ENCODE data around the gene DGKG. TPM values are rescaled to one million over a fixed set of nuclear protein-coding genes. Genes with fewer than 3 reads are reported as not detected.

The DGKG gene
- total RNA-seq, 5 donors from 2014 or later (not counting 1 experiment from before 2014, with no cell fraction given), result 0.03 to 0.10 TPM; not detected in 3

- Histone ChIP-seq H3K9me3 (no peaks in the 10 kb centered on the region), H3K4me1 (ENCODE audit: control insufficient read depth in 1 of 2, extremely low read depth in 1 of 2, insufficient read depth in 2 of 2, low read length in 2 of 2) (no peaks in the 10 kb centered on the region), H3K27ac (ENCODE audit: low read length) (no peak overlapping the region), H3K27me3 (replicated peaks in 1 of 2; ENCODE audit: control insufficient read depth in 2 of 2, extremely low read depth in 1 of 2, insufficient read depth in 2 of 2, low read length in 1 of 2) (peaks cover 0 to 5% of the 10 kb centered on the region in 2 experiments), H3K4me3 (ENCODE audit: control insufficient read depth in 1 of 2, extremely low read depth in 1 of 2, low read length in 1 of 2) (no peak overlapping the region), H3K36me3 (ENCODE audit: control insufficient read depth in 2 of 2, extremely low read depth in 1 of 2, insufficient read depth in 1 of 2, low read length in 1 of 2) (no peaks in the 10 kb centered on the region)
- no peaks in the 10 kb centered on the region for H3K36me3 Mint-ChIP-seq
- H3K27me3 Mint-ChIP-seq, result peaks cover 14 to 19% of the 10 kb centered on the region in 2 donors
- ATAC-seq (replicated peaks in 1 of 4) (no peak), DNase-seq (no peak)
- no peak overlapping the region for H3K4me3 Mint-ChIP-seq
- no peaks in the 10 kb centered on the region for H3K4me1 Mint-ChIP-seq
- WGBS (ENCODE audit: insufficient coverage), result 83% methylated on average over 2 of the region's 2 CpGs
- CTCF ChIA-PET, result no interaction called here
- no peak overlapping the region for H3K27ac Mint-ChIP-seq
- H3K9me3 Mint-ChIP-seq, result no peaks in the 10 kb centered on the region
- POLR2A ChIA-PET, result no interaction called here
Measured at GRCh38 chr3:186125118-186125517, 236.9 kb downstream of the DGKG start.

GRCh38 chr3:186124592-186124991 lies 237.4 kb downstream of the DGKG start:
- peaks cover 0 to 5% of the 10 kb centered on the region in 2 experiments for H3K27me3 ChIP-seq (replicated peaks in 1 of 2; ENCODE audit: control insufficient read depth in 2 of 2, extremely low read depth in 1 of 2, insufficient read depth in 2 of 2, low read length in 1 of 2)

GRCh38 chr3:186123012-186123411 lies 239.0 kb downstream of the DGKG start:
- H3K27me3 Mint-ChIP-seq, result peaks cover 30 to 34% of the 10 kb centered on the region in 2 donors
- POLR2A ChIA-PET, result no interaction called here

More at GRCh38 chr3:186124592-186124991, 237.4 kb downstream of the DGKG start:
- DNase-seq, result no peak
- Mint-ChIP-seq H3K27ac (no peak overlapping the region), H3K9me3 (no peaks in the 10 kb centered on the region), H3K36me3 (no peaks in the 10 kb centered on the region), H3K4me3 (no peak overlapping the region), H3K4me1 (no peaks in the 10 kb centered on the region), H3K27me3 (peaks cover 19 to 24% of the 10 kb centered on the region in 2 donors)
- H3K36me3 ChIP-seq (ENCODE audit: control insufficient read depth in 2 of 2, extremely low read depth in 1 of 2, insufficient read depth in 1 of 2, low read length in 1 of 2), result no peaks in the 10 kb centered on the region
- POLR2A ChIA-PET, result no interaction called here
- H3K9me3 ChIP-seq, result no peaks in the 10 kb centered on the region
- WGBS (ENCODE audit: insufficient coverage), result 94% methylated on average over 2 of the region's 5 CpGs
- no peak overlapping the region for H3K4me3 ChIP-seq (ENCODE audit: control insufficient read depth in 1 of 2, extremely low read depth in 1 of 2, low read length in 1 of 2)
- no peak overlapping the region for H3K27ac ChIP-seq (ENCODE audit: low read length)
- no peak for ATAC-seq (replicated peaks in 1 of 4)
- CTCF ChIA-PET, result no interaction called here
- H3K4me1 ChIP-seq (ENCODE audit: control insufficient read depth in 1 of 2, extremely low read depth in 1 of 2, insufficient read depth in 2 of 2, low read length in 2 of 2), result no peaks in the 10 kb centered on the region

GRCh38 chr3:186121968-186122367 lies 240.1 kb downstream of the DGKG start:
- POLR2A ChIA-PET, result no interaction called here
- H3K4me3 ChIP-seq (ENCODE audit: control insufficient read depth in 1 of 2, extremely low read depth in 1 of 2, low read length in 1 of 2), result no peak overlapping the region
- DNase-seq (no peak), ATAC-seq (replicated peaks in 1 of 4) (no peak)
- CTCF ChIA-PET, result no interaction called here
- 83% methylated on average over 1 of the region's 2 CpGs for WGBS (ENCODE audit: insufficient coverage)
- H3K36me3 ChIP-seq (ENCODE audit: control insufficient read depth in 2 of 2, extremely low read depth in 1 of 2, insufficient read depth in 1 of 2, low read length in 1 of 2), result no peaks in the 10 kb centered on the region
- no peak overlapping the region for H3K4me3 Mint-ChIP-seq
- no peaks in the 10 kb centered on the region for H3K4me1 Mint-ChIP-seq
- no peaks in the 10 kb centered on the region for H3K9me3 ChIP-seq
- H3K9me3 Mint-ChIP-seq, result no peaks in the 10 kb centered on the region
- H3K27me3 Mint-ChIP-seq, result peaks cover 38 to 40% of the 10 kb centered on the region in 2 donors
- no peaks in the 10 kb centered on the region for H3K4me1 ChIP-seq (ENCODE audit: control insufficient read depth in 1 of 2, extremely low read depth in 1 of 2, insufficient read depth in 2 of 2, low read length in 2 of 2)
- H3K27me3 ChIP-seq (replicated peaks in 1 of 2; ENCODE audit: control insufficient read depth in 2 of 2, extremely low read depth in 1 of 2, insufficient read depth in 2 of 2, low read length in 1 of 2), result peaks cover 0 to 10% of the 10 kb centered on the region in 2 experiments
- no peaks in the 10 kb centered on the region for H3K36me3 Mint-ChIP-seq
- no peak overlapping the region for H3K27ac ChIP-seq (ENCODE audit: low read length)
- no peak overlapping the region for H3K27ac Mint-ChIP-seq

More at GRCh38 chr3:186123012-186123411, 239.0 kb downstream of the DGKG start:
- ATAC-seq (replicated peaks in 1 of 4) (no peak), DNase-seq (no peak)
- Mint-ChIP-seq H3K27ac (no peak overlapping the region), H3K4me3 (no peak overlapping the region), H3K4me1 (no peaks in the 10 kb centered on the region), H3K9me3 (no peaks in the 10 kb centered on the region), H3K36me3 (no peaks in the 10 kb centered on the region)
- no peaks in the 10 kb centered on the region for H3K4me1 ChIP-seq (ENCODE audit: control insufficient read depth in 1 of 2, extremely low read depth in 1 of 2, insufficient read depth in 2 of 2, low read length in 2 of 2)
- CTCF ChIA-PET, result interaction anchor here in 1 of 2 donors (0.7 kb wide), 1 partner anchor 15 kb away, joined by 4 read pairs; no protein-coding TSS in a partner anchor
- no peaks in the 10 kb centered on the region for H3K36me3 ChIP-seq (ENCODE audit: control insufficient read depth in 2 of 2, extremely low read depth in 1 of 2, insufficient read depth in 1 of 2, low read length in 1 of 2)
- peaks cover 0 to 8% of the 10 kb centered on the region in 2 experiments for H3K27me3 ChIP-seq (replicated peaks in 1 of 2; ENCODE audit: control insufficient read depth in 2 of 2, extremely low read depth in 1 of 2, insufficient read depth in 2 of 2, low read length in 1 of 2)
- no peak overlapping the region for H3K4me3 ChIP-seq (ENCODE audit: control insufficient read depth in 1 of 2, extremely low read depth in 1 of 2, low read length in 1 of 2)
- 67% methylated on average over 2 of the region's 5 CpGs for WGBS (ENCODE audit: insufficient coverage)
- H3K9me3 ChIP-seq, result no peaks in the 10 kb centered on the region
- no peak overlapping the region for H3K27ac ChIP-seq (ENCODE audit: low read length)

- H3K9me3 ChIP-seq, result no peaks in the 10 kb centered on the region
- Mint-ChIP-seq H3K27ac (no peak overlapping the region), H3K4me3 (no peak overlapping the region), H3K9me3 (no peaks in the 10 kb centered on the region), H3K27me3 (peaks cover 40 to 44% of the 10 kb centered on the region in 2 donors), H3K36me3 (no peaks in the 10 kb centered on the region), H3K4me1 (no peaks in the 10 kb centered on the region)
- DNase-seq (no peak), ATAC-seq (replicated peaks in 1 of 4) (no peak)
- 60% methylated on average over 3 of the region's 6 CpGs for WGBS (ENCODE audit: insufficient coverage)
- no peak overlapping the region for H3K4me3 ChIP-seq (ENCODE audit: control insufficient read depth in 1 of 2, extremely low read depth in 1 of 2, low read length in 1 of 2)
- no peaks in the 10 kb centered on the region for H3K4me1 ChIP-seq (ENCODE audit: control insufficient read depth in 1 of 2, extremely low read depth in 1 of 2, insufficient read depth in 2 of 2, low read length in 2 of 2)
- no peaks in the 10 kb centered on the region for H3K36me3 ChIP-seq (ENCODE audit: control insufficient read depth in 2 of 2, extremely low read depth in 1 of 2, insufficient read depth in 1 of 2, low read length in 1 of 2)
- ChIA-PET CTCF (no interaction called here), POLR2A (no interaction called here)
- H3K27ac ChIP-seq (ENCODE audit: low read length), result no peak overlapping the region
- H3K27me3 ChIP-seq (replicated peaks in 1 of 2; ENCODE audit: control insufficient read depth in 2 of 2, extremely low read depth in 1 of 2, insufficient read depth in 2 of 2, low read length in 1 of 2), result peaks cover 0 to 6% of the 10 kb centered on the region in 2 experiments
Measured at GRCh38 chr3:186121278-186121677, 240.8 kb downstream of the DGKG start.

GRCh38 chr3:186119499-186119898 lies 242.5 kb downstream of the DGKG start:
- H3K27ac Mint-ChIP-seq, result no peak overlapping the region
- Histone ChIP-seq H3K9me3 (no peaks in the 10 kb centered on the region), H3K27ac (ENCODE audit: low read length) (no peak overlapping the region), H3K36me3 (ENCODE audit: control insufficient read depth in 2 of 2, extremely low read depth in 1 of 2, insufficient read depth in 1 of 2, low read length in 1 of 2) (no peaks in the 10 kb centered on the region), H3K27me3 (replicated peaks in 1 of 2; ENCODE audit: control insufficient read depth in 2 of 2, extremely low read depth in 1 of 2, insufficient read depth in 2 of 2, low read length in 1 of 2) (peaks cover 0 to 16% of the 10 kb centered on the region in 2 experiments), H3K4me1 (ENCODE audit: control insufficient read depth in 1 of 2, extremely low read depth in 1 of 2, insufficient read depth in 2 of 2, low read length in 2 of 2) (no peaks in the 10 kb centered on the region), H3K4me3 (ENCODE audit: control insufficient read depth in 1 of 2, extremely low read depth in 1 of 2, low read length in 1 of 2) (no peak overlapping the region)
- DNase-seq, result no peak
- peaks cover 52 to 57% of the 10 kb centered on the region in 2 donors for H3K27me3 Mint-ChIP-seq
- 93% methylated on average over 3 of the region's 4 CpGs for WGBS (ENCODE audit: insufficient coverage)
- no peak overlapping the region for H3K4me3 Mint-ChIP-seq
- ChIA-PET POLR2A (no interaction called here), CTCF (interaction anchor here in 1 of 2 donors (0.6 kb wide), 1 partner anchor 817 kb away, joined by 8 read pairs; no protein-coding TSS in a partner anchor)
- no peaks in the 10 kb centered on the region for H3K36me3 Mint-ChIP-seq
- H3K9me3 Mint-ChIP-seq, result no peaks in the 10 kb centered on the region
- H3K4me1 Mint-ChIP-seq, result no peaks in the 10 kb centered on the region
- ATAC-seq (replicated peaks in 1 of 4), result no peak

GRCh38 chr3:186118692-186119091 lies 243.3 kb downstream of the DGKG start:
- H3K27me3 Mint-ChIP-seq, result peaks cover 57 to 64% of the 10 kb centered on the region in 2 donors
- H3K4me1 ChIP-seq (ENCODE audit: control insufficient read depth in 1 of 2, extremely low read depth in 1 of 2, insufficient read depth in 2 of 2, low read length in 2 of 2), result no peaks in the 10 kb centered on the region
- WGBS (ENCODE audit: insufficient coverage), result 60% methylated on average over 5 of the region's 5 CpGs
- H3K9me3 Mint-ChIP-seq, result no peaks in the 10 kb centered on the region
- no peaks in the 10 kb centered on the region for H3K36me3 ChIP-seq (ENCODE audit: control insufficient read depth in 2 of 2, extremely low read depth in 1 of 2, insufficient read depth in 1 of 2, low read length in 1 of 2)
- peaks cover 0 to 18% of the 10 kb centered on the region in 2 experiments for H3K27me3 ChIP-seq (replicated peaks in 1 of 2; ENCODE audit: control insufficient read depth in 2 of 2, extremely low read depth in 1 of 2, insufficient read depth in 2 of 2, low read length in 1 of 2)
- POLR2A ChIA-PET, result no interaction called here
- no peaks in the 10 kb centered on the region for H3K9me3 ChIP-seq
- no peak overlapping the region for H3K27ac ChIP-seq (ENCODE audit: low read length)
- no peak overlapping the region for H3K4me3 Mint-ChIP-seq
- DNase-seq, result no peak
- no peaks in the 10 kb centered on the region for H3K36me3 Mint-ChIP-seq
- no peaks in the 10 kb centered on the region for H3K4me1 Mint-ChIP-seq
- CTCF ChIA-PET, result interaction anchor here in 1 of 2 donors (0.6 kb wide), 1 partner anchor 818 kb away, joined by 8 read pairs; no protein-coding TSS in a partner anchor
- H3K4me3 ChIP-seq (ENCODE audit: control insufficient read depth in 1 of 2, extremely low read depth in 1 of 2, low read length in 1 of 2), result no peak overlapping the region
- no peak for ATAC-seq (replicated peaks in 1 of 4)
- H3K27ac Mint-ChIP-seq, result no peak overlapping the region

Measured in T-cell (primary cell).